ENCODE results near the gene FGD4.

GRCh38 chr12:32666018-32666417 lies 266.7 kb downstream of the FGD4 start:
- no peak for TF ChIP-seq POLR2A (IDR thresholded peaks at IDR 0.05)
- TF ChIP-seq, protein P1, sequence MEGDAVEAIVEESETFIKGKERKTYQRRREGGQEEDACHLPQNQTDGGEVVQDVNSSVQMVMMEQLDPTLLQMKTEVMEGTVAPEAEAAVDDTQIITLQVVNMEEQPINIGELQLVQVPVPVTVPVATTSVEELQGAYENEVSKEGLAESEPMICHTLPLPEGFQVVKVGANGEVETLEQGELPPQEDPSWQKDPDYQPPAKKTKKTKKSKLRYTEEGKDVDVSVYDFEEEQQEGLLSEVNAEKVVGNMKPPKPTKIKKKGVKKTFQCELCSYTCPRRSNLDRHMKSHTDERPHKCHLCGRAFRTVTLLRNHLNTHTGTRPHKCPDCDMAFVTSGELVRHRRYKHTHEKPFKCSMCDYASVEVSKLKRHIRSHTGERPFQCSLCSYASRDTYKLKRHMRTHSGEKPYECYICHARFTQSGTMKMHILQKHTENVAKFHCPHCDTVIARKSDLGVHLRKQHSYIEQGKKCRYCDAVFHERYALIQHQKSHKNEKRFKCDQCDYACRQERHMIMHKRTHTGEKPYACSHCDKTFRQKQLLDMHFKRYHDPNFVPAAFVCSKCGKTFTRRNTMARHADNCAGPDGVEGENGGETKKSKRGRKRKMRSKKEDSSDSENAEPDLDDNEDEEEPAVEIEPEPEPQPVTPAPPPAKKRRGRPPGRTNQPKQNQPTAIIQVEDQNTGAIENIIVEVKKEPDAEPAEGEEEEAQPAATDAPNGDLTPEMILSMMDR (IDR thresholded peaks at IDR 0.05) = no peak

Data from prostate gland (tissue), 2 donors.